Measurements from ENCODE around the gene ADGRF1.
"Not testable (repeated sequence)": the region's sequence is repeated elsewhere in the genome, so short reads cannot be mapped to it uniquely, and the experiment has no call there.

ADGRF1 gene

DNA sequence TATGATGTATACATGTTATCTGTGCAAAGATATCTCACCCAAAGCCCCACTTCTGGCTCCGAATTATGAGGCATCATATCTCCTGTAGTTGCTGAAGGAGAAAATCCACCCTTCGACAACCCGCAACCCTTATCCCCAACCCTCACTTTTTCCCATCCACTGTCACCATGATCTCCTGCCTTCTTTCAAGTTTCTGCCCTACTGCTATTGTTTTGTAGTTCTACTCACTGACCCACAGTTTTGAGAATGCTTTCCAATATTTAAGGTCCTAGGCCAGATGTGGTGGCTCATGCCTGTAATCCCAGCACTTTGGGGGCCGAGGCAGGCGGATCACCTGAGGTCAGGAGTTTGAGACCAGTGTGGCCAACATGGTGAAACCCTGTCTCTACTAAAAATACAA is 22.2 kb downstream of the ADGRF1 start:
- DNase-seq, result no peak

DNA sequence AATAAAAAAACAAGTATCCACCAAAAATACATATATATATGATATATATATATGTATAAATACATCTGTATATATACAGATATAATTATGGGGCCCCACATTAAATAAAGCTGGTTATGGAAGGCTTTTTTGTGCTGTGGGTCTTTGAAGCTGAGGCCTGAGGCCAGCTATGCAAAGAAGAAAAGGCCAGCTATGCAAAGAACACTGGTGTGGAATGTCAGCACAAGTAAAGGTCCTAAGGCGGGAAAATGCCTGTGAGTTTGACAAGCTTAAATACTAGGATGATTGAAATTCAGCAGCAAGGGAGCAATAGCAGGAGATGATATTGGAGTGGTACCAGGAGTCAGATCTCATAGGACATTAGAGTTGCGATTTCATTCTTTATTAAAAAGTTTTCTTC is 25.2 kb downstream of the ADGRF1 start:
- DNase-seq, result no peak

DNA sequence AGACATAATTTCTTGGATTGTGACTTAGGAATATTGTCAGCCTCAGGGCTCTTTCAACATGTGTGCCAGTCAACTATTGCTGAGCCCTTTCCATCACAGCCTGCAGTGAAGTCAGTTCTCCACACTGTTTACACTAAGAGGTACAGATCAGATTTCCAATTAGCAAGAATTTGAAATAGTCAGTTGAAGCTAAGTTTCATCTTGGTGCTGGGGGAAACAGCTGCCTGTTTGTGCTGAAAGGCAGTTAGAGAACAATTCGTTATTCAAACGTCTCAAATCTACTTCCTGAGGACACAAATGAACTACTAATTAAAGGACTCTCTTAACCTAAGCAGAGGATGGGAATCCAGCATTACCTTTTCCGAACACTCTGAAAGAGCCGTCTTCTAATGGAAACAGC is 25.9 kb downstream of the ADGRF1 start:
- DNase-seq, result peak; percentile 90

DNA sequence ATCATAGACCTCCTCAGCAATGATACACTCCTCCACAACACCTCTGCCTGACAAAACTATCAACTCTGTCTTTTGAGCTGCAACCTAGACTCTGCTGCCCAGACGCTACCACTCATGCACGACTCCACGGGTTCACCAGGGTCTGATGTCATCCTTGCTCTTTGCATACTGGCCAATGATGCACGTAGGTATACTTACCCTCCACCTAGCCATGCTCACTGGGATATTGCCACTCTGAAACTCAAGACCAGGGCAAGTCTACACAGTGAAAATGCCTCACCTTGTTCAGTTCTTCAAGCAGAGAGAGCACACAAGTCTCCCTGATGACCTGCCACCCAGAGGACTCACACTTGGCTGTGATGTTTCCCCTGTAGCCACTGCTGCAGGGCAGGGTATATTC is 27.7 kb downstream of the ADGRF1 start:
- no peak for DNase-seq

DNA sequence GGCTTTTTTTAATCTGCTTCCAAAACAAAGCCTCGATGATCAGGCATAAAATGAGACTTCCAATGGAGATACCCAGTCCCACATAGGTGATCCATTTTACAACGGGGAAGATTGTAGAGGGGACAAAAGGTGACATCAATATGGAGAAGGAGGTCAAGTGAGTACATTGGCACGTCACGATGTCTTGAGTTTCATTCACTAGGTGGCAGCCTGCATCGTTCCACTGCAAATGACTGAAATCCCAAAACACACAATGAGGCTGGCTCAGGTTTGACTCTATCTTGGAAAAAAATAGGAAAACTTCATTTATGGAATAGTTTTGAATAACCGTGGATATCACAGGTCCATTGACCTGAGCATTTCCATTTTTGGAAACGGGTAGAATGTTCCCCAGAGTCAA is 32.5 kb downstream of the ADGRF1 start:
- DNase-seq, result no peak

DNA sequence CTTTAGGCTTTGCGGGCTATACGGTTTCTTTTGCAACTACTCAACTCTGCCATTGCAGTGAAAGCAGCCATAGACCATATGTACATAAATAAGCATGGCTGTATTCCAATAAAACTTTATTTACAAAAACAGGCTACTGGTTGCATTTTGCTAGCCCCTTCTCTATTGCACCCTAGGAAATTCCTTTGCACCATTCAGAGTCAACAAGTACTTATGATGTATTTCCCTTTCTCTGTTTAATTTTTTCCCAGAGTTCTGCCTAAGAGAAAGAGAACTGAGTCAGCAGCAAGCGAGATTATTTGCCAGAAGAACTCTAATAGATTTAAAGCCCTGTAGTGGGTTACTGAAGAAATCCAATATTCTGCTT is 33.8 kb downstream of the ADGRF1 start:
- no peak for DNase-seq

- no peak for DNase-seq
Measured at GRCh38 chr6:47007657-47008396, 34.3 kb downstream of the ADGRF1 start.

DNA sequence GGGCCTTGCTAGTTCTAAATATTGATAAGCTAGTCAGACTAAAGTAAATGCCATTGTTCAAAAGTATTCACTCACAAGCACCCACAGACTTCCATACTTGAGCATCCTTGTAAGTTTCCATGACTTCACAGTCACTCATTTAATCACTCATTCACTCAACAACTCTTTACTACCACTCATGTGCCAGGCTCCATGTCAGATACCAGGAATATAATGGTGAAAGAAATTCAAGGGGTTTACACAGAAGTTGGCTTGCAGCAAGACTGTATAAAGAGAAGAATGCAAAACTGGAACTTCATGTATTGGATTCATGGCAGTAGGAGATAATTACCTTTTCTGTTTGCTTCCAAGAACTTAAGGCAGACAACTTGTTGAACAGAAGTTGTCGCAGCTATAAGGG is 36.6 kb downstream of the ADGRF1 start:
- DNase-seq, result no peak

DNA sequence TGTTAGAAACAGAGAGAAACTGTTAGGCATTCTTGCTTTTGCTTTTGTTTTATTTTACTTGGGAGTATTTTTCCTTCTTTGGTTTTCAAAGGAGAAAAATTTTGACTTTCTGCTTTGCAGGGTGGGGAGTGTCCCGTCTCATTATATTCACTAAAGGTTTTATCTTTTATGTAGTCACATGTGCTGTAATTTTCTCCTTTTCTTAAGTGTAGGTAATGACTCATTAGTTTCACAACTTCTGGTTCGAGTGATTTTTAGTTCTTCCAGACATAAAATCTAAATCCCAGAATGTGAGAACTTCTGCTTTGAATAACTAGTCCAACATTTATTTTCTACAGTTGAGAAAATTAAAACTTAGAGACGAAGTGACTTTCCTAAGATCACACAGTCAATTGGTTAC is 37.7 kb downstream of the ADGRF1 start:
- DNase-seq, result no peak

DNA sequence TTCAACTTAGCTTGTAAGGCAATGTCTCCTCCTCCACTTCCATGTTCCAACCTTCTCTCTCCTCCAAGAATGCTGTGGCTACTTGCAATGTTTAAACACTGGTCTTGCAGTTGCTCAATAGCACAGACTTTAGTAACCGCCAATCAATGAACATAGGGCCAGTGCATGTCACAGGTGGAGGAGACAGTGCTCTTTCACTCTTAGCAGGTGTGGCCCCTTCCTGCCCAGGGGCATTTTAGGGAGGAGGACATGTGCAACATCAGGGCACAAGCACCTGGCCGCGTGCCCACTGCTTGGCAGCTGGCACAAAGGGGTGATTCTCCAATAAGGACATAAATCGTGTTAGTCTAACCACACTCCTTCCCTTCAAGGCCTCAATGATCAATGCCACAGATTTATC is 41.3 kb downstream of the ADGRF1 start:
- DNase-seq, result no peak

DNA sequence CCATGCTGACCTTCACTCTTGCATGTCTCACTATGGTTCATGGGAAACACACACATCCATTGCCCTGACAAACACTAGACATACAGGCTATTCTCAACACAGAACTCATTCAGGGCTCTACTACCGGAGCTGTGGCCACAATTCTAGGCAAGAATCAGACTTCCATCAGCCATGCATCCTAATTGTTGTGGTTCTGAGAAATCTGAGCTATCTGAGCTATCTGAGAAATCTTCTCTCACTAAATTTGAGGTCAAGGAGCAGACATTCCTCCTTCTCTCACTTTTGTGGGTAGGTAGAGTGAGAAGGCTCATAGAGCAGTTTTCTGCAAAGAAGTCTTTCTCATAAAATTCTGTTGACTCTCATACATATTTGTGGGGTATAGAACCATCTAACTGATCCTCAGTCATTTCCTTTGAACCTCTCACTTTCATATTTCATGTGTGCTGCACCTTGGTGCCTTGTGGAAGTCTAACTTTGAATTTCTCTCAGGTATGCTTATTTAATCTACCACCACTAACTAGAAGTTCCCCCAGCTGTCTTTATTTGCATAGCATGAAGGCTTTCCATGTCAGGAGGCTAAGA is 43.6 kb downstream of the ADGRF1 start:
- DNase-seq, result no peak

GRCh38 chr6:46997646-46998045 is 44.5 kb downstream of the ADGRF1 start:
- DNase-seq, result no peak

DNA sequence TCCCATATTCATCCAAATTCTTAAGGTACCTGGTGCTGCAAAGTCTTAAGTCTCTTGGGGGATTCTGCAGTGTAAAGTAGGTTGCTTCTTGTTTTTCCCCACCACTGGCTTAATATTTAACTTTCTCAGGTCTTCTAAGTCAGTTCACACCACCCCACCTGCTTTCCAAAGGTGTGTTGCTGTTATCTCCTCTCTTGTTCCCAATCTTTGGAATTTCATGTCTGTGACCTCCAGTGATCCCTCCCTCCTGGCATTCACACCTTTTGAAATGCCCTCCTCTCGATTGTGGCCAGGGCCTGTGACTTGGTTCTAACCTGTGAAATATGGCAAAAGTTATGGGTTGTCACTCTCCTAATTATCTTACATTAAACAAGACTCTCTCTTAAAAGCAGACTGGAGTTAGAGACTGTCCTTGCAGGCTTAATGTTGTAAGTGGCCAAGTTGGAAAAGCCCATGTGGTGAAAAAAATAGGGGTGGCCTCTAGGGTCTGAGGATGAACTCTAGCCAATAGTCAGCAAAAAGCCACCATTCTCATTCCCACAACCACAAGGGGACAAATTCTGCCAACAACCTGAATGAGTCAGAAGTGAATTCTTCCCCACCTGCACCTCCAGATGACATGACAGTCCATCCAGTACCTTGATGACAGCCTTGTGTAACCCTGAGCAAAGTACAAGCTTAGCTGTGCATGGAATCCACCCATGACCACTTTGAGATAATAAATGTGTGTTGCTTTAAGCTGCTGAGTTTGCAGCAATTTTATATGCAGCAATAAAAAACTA is 45.1 kb downstream of the ADGRF1 start:
- DNase-seq, result no peak

DNA sequence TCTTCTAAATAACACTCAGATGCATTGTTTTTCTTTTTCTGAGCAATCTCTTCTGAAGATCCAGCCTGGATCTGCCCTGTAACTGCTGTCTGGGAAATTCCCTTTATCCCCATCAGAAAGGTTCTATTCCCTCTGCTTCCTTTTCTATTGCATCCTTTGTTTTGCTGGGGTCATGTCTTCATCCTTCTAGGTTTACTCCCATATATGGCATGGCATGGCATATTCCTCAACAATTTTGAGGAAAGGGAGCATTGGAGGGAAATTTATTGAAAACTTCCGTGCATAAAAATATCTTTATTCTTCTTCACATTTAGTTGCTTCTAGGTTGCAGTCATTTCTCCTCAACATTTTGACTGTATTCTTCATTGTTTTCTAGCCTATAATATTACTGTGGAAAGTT is 47.2 kb downstream of the ADGRF1 start:
- no peak for DNase-seq

GRCh38 chr6:46993846-46994245 is 48.3 kb downstream of the ADGRF1 start:
- no peak for DNase-seq

- not testable (repeated sequence) for DNase-seq
Measured at GRCh38 chr6:46992391-46992790, 49.7 kb downstream of the ADGRF1 start.

GRCh38 chr6:46990818-46991510 is 51.2 kb downstream of the ADGRF1 start:
- not testable (repeated sequence) for DNase-seq

GRCh38 chr6:46990031-46990644 is 52.0 kb downstream of the ADGRF1 start:
- no peak for DNase-seq

DNA sequence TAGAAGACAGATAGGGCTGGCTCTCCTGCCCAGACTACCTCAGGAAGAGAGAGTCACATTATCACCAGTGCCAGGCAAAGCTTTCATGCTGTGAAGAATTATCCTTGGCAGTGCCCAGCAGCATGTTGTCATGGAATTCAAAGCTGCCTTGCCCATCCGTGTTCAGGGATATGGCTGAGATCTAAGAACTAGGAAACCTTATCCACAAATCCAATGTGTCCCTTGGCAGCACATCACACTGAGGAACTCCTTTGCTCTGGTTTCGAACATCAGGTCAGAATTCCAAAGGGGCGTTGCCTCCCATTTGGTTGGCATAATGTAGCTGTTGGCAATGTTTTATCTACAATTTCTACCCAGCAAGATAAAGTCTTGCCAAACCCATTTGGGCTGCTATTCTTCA is 52.7 kb downstream of the ADGRF1 start:
- DNase-seq, result no peak

- no peak for DNase-seq
Measured at GRCh38 chr6:46985943-46986342, 56.2 kb downstream of the ADGRF1 start.

DNA sequence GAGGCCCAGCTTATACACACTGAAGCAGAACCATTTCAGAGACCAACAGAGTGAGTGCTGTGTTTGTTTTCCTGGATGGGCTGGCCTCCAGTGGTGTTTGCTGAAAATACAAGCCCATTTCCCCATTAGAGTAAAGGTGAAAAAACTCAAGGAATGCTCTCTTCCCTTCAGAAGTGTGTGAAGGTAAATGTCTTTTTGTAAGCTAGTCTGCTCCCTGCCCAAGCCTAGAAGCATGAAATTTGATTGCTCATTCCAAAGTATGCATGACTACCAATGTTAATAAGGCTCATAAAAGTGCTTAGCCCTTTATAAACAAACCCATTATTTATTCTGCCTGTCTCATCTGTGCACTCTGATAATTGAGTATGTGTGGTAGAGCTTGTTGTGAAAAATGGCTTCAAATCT is 59.1 kb downstream of the ADGRF1 start:
- DNase-seq, result no peak

DNA sequence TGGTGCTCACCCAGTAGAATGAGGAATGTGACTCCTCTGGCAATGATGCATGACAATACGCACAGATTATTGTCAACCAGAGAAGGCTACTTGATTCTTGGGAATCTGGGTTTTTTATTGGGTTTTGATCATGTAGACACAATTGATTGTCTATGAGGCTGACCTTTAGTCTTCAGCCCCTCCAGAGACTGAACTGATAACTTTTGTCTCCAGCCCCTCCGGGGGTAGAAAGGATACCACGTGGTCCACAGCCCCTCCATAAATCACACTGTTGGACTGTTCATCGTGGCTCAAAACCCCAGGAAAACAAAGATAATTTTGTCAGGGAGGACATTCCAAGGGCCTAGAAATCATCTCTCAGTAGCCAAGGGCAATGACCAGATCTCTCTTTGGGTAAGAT is 62.9 kb downstream of the ADGRF1 start:
- no peak for DNase-seq

GRCh38 chr6:46974786-46975185 is 67.3 kb downstream of the ADGRF1 start:
- no peak for DNase-seq
